ENCODE data around the gene AGAP3.

DNA sequence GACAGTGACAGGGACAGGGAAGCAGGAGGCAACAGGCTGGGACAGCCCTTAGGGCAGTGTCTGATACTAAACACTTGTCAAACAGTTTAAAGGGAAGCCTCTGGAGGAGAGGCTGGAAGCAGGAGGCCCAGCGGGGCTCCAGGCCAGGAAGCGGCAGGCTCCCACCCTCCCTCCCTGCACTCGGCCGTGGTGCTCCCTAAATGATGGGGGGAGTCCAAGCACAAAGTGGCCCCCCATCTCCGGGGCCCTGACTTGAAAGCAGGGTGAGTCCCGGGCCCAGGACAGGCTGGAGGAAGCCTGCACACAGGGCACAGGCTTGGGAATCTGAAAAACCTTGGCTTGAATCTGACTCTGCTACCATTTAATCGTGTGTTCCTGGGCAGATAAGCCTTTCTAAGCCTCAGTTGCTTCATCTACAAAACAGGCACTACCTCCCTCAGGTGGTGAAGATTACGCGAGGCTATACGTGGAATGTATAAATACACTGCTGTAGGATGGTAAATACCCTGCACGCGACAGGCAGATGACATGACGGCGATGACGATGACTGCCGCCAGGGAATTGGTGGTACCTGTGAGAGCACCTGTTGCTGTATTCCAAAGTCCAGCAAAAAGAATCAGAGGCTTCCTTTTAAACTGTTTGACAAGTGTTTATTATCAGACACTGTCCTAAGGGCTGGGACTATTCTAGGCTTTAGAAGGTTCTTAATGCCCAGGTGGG is 47.2 kb downstream of the AGAP3 start:
- TF ChIP-seq, protein P1, sequence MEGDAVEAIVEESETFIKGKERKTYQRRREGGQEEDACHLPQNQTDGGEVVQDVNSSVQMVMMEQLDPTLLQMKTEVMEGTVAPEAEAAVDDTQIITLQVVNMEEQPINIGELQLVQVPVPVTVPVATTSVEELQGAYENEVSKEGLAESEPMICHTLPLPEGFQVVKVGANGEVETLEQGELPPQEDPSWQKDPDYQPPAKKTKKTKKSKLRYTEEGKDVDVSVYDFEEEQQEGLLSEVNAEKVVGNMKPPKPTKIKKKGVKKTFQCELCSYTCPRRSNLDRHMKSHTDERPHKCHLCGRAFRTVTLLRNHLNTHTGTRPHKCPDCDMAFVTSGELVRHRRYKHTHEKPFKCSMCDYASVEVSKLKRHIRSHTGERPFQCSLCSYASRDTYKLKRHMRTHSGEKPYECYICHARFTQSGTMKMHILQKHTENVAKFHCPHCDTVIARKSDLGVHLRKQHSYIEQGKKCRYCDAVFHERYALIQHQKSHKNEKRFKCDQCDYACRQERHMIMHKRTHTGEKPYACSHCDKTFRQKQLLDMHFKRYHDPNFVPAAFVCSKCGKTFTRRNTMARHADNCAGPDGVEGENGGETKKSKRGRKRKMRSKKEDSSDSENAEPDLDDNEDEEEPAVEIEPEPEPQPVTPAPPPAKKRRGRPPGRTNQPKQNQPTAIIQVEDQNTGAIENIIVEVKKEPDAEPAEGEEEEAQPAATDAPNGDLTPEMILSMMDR (conservative IDR thresholded peaks at IDR 0.05 in 1 of 2, IDR thresholded peaks at IDR 0.05 in 1 of 2; ENCODE audit: extremely low read depth in 1 of 2, insufficient read depth in 1 of 2, low read depth in 1 of 2, low read length in 2 of 2) = no peak
- TF ChIP-seq EZH2 (IDR thresholded peaks at IDR 0.05; ENCODE audit: borderline replicate concordance, low read length) = no peak
